ENCODE results near the gene STK40.

Gene STK40

DNA sequence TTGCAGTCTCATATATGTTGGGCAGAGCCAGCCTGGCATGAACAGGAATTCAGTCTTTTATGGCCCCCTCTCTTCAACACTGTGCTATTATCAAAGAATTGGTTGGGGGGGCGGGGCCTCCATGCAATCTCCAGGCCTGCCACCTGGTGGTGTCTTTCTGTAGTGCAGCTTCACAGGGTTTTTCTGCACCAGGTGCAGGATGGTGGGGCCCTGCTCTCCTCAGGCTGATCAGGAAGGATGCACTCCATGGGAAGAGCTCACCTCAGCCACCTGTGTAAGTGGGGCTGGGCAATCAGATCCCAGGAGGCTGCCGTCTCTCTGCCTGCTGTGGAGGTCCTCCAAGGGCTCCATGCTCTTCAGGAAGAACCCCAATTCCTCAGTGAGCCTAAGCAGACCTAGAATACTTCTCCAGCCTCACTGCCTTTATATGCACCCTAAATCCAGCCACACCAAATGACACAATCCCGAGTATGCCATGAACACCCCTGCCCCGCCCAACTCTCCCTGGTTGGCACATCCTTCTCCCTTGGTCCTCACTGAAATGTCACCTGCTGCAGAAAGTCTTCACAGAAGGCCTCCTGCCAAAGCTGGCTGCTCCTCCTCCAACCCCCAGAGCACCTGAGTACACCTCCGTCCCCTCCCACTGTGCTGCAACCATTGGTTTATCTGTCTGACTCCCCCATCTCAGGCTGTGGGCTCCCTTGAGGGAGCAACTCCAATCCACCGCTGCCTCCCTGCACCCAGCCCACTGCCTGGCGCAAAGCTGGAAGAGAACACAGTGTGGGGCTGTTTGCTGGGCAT lies 16.5 kb downstream of the STK40 start:
- H3K4me3 ChIP-seq (ENCODE audit: low read length): no peak overlapping the region
- TF ChIP-seq ZNF274 (IDR thresholded peaks at IDR 0.05; ENCODE audit: low read depth, low read length): no peak

DNA sequence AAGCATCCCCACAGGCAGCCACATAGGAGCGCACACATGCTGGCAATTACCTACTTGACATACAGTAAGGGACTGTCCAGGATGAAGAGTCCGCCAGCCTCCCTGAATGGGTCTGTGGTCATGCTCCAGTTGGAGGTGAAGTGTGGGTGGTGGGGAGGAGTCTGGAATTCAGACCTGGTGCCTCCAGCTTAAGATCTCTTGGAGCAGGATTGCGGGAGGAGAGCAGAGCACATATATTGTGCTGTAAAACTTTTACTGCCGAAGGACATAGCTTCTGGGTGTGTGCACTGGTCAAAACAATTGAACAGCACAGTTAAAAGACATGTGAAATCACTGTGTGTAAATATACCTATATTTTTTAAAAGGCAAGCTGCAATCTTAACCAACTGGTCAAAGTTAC lies 17.9 kb downstream of the STK40 start:
- H3K4me3 ChIP-seq (ENCODE audit: low read length): no peak overlapping the region
- no peak for TF ChIP-seq ZNF274 (IDR thresholded peaks at IDR 0.05; ENCODE audit: low read depth, low read length)

DNA sequence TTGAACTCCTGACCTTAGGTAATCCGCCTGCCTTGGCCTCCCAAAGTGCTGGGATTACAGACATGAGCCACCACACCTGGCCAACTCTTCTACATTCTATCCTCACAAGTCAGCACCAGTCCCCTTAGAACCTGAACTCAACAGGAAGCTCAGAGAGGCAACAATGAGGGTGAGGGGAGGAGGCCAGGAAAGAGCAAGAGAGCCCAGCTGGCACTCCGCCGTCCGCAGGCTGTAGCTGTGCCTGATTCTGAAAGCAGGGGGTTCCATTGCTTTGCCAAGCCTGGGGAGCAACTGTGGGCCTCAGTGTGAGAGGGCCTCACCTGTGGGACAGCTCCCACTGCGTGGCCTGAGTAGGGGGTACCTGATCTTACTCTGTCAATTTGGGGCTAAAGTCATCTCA lies 18.7 kb downstream of the STK40 start:
- TF ChIP-seq ZNF274 (IDR thresholded peaks at IDR 0.05; ENCODE audit: low read depth, low read length): no peak
- H3K4me3 ChIP-seq (ENCODE audit: low read length): no peak overlapping the region

DNA sequence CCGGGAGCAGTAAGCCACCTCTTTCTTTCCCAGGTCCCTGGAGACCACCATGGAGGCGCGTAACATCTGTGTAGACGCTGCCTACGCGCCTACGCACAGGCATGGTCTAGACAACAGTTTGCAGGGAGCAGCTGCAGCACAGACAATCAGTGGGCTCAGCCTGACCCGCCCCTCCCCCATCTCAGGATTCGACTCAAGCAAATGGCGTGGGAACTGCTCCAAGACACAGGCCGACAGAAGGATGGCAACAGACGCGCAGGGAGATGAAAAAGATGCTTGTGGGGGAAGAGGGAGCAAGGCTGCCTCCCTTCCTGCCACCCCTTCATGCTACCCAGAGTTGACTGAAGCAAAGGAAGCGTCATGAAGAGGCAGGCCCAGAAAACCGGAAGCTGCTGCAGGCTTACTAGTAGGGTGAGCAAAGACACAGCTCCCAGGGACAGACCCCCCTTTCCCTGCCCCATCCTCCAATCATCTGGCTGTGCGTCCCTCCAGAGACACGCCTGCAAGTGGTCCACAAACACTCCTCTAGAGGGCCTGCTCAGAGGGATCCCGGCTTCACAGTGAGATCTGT lies 19.5 kb downstream of the STK40 start:
- no peak overlapping the region for H3K4me3 ChIP-seq (ENCODE audit: low read length)
- no peak for TF ChIP-seq ZNF274 (IDR thresholded peaks at IDR 0.05; ENCODE audit: low read depth, low read length)

DNA sequence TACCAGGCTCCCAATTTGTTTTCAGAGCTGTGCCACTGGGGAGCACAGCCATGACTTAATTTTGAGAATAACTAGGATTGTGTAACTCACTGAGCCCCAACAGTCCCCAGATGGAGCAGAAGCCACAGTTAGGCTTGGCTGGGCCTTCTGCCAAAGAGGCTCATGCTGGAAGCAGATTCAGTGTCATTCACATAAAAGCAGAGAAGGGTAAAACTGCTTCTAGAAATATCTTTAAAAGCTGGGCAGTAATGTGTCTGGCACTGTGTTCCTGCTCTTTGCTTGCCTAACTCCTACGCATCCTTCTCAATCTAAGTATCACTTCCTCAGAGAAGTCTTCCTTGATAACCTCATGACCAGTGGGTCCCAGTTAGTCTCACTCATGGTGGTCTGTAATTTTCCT lies 20.3 kb downstream of the STK40 start:
- H3K4me3 ChIP-seq (ENCODE audit: low read length): no peak overlapping the region
- TF ChIP-seq ZNF274 (IDR thresholded peaks at IDR 0.05; ENCODE audit: low read depth, low read length): no peak

DNA sequence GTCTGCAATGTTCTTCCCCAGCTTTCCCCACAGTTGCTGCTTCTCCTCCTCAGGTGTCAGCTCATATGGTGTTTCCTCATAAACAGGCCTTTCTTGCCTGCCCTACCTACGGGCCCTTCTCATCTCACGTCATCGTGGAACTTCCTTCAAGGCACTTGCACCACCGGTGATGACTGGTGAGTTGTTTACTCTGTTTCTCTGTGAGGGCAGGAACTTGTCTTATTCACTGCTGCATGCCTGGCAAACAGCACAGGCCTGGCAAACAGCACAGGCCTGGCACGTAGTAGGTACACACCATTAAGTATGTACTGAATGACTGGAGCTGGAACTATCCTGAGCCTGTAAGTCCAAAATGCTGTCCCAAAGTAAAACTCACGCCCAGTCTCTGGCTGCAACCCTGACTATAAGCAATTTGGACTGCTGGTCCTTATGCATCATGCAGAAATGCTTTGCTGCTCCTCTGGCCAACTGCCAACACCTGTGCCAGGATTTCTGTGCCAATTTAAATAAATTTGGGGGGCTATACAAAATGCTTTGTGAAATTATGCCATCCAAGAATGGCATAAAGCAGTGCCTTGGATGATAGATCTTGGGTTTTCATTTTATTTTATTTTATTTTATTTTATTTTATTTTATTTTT lies 25.7 kb downstream of the STK40 start:
- TF ChIP-seq ZNF274 (IDR thresholded peaks at IDR 0.05; ENCODE audit: low read depth, low read length): no peak
- H3K4me3 ChIP-seq (ENCODE audit: low read length): no peak overlapping the region

DNA sequence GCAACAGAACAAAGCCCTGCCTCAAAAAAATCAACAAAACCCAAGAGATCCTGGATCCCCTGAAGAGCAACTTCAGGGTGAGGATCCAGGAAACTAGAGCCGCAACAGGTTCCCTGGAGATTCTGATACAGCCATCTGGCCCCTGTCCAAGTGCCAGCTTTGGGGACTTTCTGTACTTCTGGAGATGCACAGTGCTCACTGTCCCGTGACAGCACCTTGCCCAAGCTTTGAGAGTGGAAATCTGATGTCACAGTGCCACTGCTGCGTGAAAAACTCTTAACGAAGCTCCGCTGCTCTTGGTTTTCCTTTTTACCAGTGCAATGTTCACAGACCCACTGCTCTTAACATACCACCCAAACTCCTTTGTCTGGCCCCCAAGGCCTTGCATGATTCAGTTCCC lies 26.3 kb downstream of the STK40 start:
- no peak for TF ChIP-seq ZNF274 (IDR thresholded peaks at IDR 0.05; ENCODE audit: low read depth, low read length)

DNA sequence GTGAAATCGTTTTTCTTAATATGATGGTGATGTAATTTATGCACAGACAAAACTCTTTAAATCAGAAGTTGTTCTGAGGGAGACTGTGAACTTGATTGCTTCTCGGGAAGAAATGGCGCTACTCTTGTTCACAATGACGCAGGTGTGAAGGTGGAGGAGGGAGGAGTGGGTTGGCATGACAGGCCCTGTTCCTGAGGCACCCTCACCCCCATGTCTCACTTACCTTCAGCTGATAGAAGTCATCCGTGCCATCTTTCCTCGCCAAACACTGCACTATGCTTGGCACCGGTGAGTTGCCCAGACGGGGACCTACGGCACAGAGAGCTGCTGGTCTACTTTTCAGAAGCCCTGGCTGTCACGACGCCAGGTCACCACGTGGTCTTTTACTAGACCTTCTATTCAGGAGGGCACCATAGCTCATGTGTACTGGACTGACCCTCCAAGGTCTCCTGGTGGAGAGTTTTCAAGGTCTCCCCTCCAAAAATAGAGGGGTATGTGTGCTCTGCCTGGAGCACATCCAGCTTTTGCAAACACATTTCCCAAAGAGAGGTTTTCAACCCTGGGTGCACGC lies 27.1 kb downstream of the STK40 start:
- no peak overlapping the region for H3K4me3 ChIP-seq (ENCODE audit: low read length)
- no peak for TF ChIP-seq ZNF274 (IDR thresholded peaks at IDR 0.05; ENCODE audit: low read depth, low read length)

More for the DNA sequence above, 26.3 kb downstream of the STK40 start:
- H3K4me3 ChIP-seq (ENCODE audit: low read length): no peak overlapping the region

DNA sequence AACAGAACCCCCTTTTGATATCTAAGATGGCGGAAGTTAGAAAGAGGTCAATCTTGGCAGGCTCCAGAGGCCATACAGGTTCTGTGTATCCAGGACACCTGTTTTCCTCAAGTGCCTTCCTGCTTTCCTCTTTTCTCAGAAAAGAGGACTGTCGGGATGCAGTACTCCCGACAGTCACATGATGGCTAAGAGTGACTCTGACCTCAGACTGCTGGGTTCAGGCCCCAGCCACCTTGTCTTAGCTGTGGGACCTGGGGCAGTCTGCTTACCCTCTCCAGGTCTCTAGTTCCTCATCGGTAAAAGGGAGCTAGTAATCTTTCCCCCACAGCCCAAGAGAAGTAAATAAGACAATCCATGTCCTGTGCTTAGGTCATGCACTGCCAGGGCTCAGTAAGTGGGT lies 29.9 kb downstream of the STK40 start:
- TF ChIP-seq ZNF274 (IDR thresholded peaks at IDR 0.05; ENCODE audit: low read depth, low read length): no peak
- H3K4me3 ChIP-seq (ENCODE audit: low read length): no peak overlapping the region

DNA sequence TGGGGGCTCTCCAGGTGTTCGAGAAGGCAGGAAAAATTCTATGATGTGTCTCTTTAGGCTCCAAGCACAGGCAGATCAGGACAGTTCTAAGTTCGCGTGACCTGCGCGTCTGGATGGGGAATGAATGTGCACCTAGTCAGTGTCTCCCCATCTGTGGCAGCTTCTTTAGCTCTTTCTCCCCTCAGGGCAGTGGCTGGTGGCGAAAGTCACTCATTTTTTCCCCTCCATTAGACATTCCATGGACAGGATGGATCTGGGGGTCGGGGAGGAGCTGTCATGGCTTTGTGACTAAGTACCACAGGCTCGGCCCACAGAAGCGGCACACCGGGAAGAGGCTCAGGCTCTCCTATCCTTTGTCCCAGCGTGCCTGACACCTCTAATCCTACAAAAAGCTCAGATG lies 31.2 kb downstream of the STK40 start:
- TF ChIP-seq ZNF274 (IDR thresholded peaks at IDR 0.05; ENCODE audit: low read depth, low read length): no peak
- no peak overlapping the region for H3K4me3 ChIP-seq (ENCODE audit: low read length)

DNA sequence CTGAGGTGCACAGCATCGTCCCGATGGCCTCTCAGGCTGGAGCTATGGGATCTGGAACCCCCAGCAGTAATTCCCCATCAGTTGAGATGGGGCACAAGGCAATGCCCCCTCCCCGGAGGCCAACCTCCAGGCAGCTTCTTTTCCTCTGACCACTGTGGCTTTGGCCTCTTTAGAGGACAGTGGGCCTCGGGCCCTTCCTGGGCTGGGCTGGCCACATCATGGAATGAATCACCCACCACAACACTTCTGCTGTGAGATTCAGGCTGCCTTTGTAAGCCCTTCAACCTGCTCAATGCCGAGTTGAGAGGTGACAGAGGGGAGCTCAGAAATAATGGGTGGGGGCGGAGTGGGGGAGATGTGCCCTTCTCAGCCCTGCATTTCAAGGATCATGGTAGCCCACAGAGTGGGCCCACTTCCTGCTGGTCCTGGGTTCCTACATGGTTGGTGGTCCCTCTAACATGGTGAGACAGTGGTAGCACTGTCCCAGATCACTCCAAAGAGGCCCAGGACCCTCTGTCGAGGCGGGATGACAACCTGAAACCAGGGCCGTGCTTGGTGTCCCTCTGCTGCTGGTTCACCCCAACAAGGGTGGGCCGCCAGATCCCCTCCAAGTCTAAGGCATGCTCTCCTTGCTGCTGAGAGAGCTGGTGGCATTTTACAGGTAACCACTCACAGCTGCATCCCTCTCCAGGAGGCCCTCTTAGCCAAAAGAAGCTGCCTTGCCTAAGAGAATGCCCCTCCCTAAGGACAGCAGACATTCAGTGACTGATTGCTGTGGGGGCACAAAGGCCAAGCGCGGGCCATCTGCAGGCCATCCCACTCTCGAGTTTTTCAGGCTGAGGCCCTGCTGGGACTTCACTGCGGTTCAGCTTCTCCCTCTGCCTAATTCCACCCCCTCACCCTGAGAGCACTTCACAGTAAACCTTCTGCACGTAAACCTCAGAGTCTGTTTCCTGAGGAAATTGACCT lies 32.5 kb downstream of the STK40 start:
- H3K4me3 ChIP-seq (ENCODE audit: low read length): no peak overlapping the region
- no peak for TF ChIP-seq ZNF274 (IDR thresholded peaks at IDR 0.05; ENCODE audit: low read depth, low read length)

DNA sequence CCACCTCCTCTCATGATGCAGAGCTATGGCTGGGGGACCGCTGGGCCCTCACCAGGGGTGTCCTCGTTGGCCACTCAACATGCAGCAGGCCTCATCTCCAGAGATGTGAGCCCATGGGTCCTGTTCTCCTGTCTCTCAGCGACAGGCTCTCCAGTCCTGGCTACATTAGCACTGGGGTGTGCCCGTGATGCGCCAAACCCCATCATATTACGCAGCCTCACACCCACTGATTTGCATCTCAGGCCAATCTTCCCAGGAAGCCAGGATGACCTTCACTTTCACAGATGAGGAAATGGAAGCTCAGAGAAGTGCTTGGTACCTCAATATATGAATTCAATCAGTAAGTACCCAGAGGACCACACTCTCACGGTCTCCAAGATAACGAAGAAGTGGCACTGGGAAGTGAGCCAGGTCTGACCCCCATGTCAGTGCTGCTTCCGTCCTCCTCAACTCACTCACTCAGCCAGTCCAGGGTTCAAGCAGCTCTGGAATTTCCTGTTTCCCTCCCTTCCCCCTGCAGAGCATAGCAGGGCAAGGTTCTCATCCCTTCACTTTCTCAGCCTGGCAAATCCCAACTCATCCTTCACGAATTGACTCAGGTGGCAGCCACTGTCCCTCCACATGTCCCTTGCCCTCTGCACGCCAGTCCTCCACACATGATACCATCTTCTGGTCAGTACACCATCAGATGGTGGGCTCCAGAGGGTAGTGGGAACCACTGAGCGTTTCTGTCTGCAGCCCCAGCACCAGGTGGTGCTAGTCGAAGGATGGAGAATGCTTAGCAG lies 33.4 kb downstream of the STK40 start:
- no peak for TF ChIP-seq ZNF274 (IDR thresholded peaks at IDR 0.05; ENCODE audit: low read depth, low read length)
- H3K4me3 ChIP-seq (ENCODE audit: low read length): no peak overlapping the region

Data from GM08714 (cell line).